Endothelial cell of umbilical vein (primary cell): Measurements from ENCODE around the gene HDHD5. TPM values are rescaled to one million over a fixed set of nuclear protein-coding genes. Genes with fewer than 3 reads are reported as not detected.

Source experiments
- BruUV-seq: library from RNA; stranded (reverse); fragments of 400-500 nt; replicated peaks from 2 replicates; lab custom pipeline; 2021; lab: Mats Ljungman, UMichigan
- CTCF ChIA-PET: fragments of 300-600, 350-600 bp; sonication (Branson Sonifier 250); formaldehyde crosslinking; loops from one replicate; lab custom pipeline; 2021; ENCODE audit warnings: antibody characterized with exemption, inconsistent platforms; lab: Charles Lee
- POLR2A ChIA-PET: fragments of 300-600, 350-600 bp; sonication (Branson Sonifier 250); formaldehyde crosslinking; loops from one replicate; lab custom pipeline; 2021; ENCODE audit warnings: antibody characterized with exemption, inconsistent platforms; lab: Charles Lee
- DNase-seq: peaks from one replicate; pipeline ENCODE4 v3.0.0-alpha.2; 2011; ENCODE audit warnings: low read depth, low spot score
- FAIRE-seq: peaks from 2 replicates; lab custom pipeline; 2011; peaks lifted over from hg19 to GRCh38; lab: Jason Lieb, UNC
- H2AFZ ChIP-seq: 2 replicates; pipeline ENCODE4 v1.6.0; 2012; ENCODE audit warnings: low read depth, low read length, control low read depth, inconsistent platforms
- H3K27ac ChIP-seq: 2 replicates; pipeline ENCODE4 v1.5.1; 2011; ENCODE audit warnings: low read depth, mild to moderate bottlenecking, control low read depth, low read length, moderate library complexity; ENCODE audit not compliant: insufficient read depth
- H3K27me3 ChIP-seq, 2 experiments: 2 replicates each; pipeline versions ENCODE4 v1.6.0 to v1.6.1; 2011; ENCODE audit warnings: low read length in 2 of 2, mixed read lengths in 1 of 2; ENCODE audit not compliant: control insufficient read depth in 2 of 2, insufficient read depth in 2 of 2
- H3K36me3 ChIP-seq, 2 experiments: 2 replicates in 1 of 2; 3 replicates in 1 of 2; pipeline ENCODE4 v1.5.1; 2011; ENCODE audit warnings: low read length in 2 of 2, mild to moderate bottlenecking in 1 of 2, moderate library complexity in 1 of 2; ENCODE audit not compliant: control insufficient read depth in 2 of 2, insufficient read depth in 2 of 2; ENCODE audit errors: extremely low read depth in 1 of 2
- H3K4me1 ChIP-seq: 3 replicates; pipeline ENCODE4 v1.5.1; 2011; ENCODE audit warnings: mild to moderate bottlenecking, low read length; ENCODE audit not compliant: control insufficient read depth, insufficient read depth; ENCODE audit errors: extremely low read depth
- H3K4me2 ChIP-seq: 2 replicates; pipeline ENCODE4 v1.6.1; 2011; ENCODE audit warnings: low read length, control low read depth, mixed read lengths; ENCODE audit not compliant: insufficient read depth
- H3K4me3 ChIP-seq, 3 experiments: fragments of 200-600 bp in 1 of 3; sonication (generic), shearing (Covaris generic) in 1 of 3; replicated peaks in 1 of 3; 2 replicates each; pipeline ENCODE4 v1.5.1; 2011 to 2016; ENCODE audit warnings: control low read depth in 3 of 3, low read length in 3 of 3, mild to moderate bottlenecking in 2 of 3, inconsistent platforms in 1 of 3, low read depth in 1 of 3, moderate library complexity in 1 of 3; ENCODE audit not compliant: insufficient read depth in 1 of 3
- H3K79me2 ChIP-seq: 2 replicates; pipeline ENCODE4 v1.6.0; 2012; ENCODE audit warnings: low read length, inconsistent platforms; ENCODE audit not compliant: control insufficient read depth, insufficient read depth
- H3K9ac ChIP-seq: replicated peaks from 2 replicates; pipeline ENCODE3; 2011; ENCODE audit warnings: low read length, control low read depth; ENCODE audit not compliant: insufficient read depth; ENCODE audit errors: extremely low read depth
- H3K9me1 ChIP-seq: replicated peaks from 3 replicates; pipeline ENCODE4 v1.6.0; 2011; ENCODE audit warnings: mild to moderate bottlenecking, low read length; ENCODE audit not compliant: control insufficient read depth, insufficient read depth; ENCODE audit errors: extremely low read depth
- H3K9me3 ChIP-seq: replicated peaks from 2 replicates; pipeline ENCODE4 v1.5.1; 2012; ENCODE audit warnings: low read length, inconsistent platforms; ENCODE audit not compliant: control insufficient read depth, insufficient read depth
- H4K20me1 ChIP-seq: replicated peaks from 2 replicates; pipeline ENCODE3; 2011; ENCODE audit warnings: mild to moderate bottlenecking, low read length; ENCODE audit not compliant: control insufficient read depth, insufficient read depth; ENCODE audit errors: extremely low read depth
- EZH2 ChIP-seq: IDR thresholded peaks from 2 replicates; pipeline ENCODE4 v1.6.1; 2012; ENCODE audit warnings: borderline replicate concordance, low read depth, mild to moderate bottlenecking, moderate library complexity, low read length, inconsistent platforms; ENCODE audit not compliant: severe bottlenecking
- POLR2A ChIP-seq: IDR thresholded peaks from 2 replicates; pipeline ENCODE4 v1.6.1; 2012; ENCODE audit warnings: low read depth, mild to moderate bottlenecking, control low read depth, low read length
- dilution Hi-C: fragments of 300-500 bp; cut with MboI; formaldehyde crosslinking; loops from one replicate; pipeline ENCODE4 v1.15.0; 2019; ENCODE audit warnings: low sequenced_read_pairs; ENCODE audit not compliant: extremely low pct_ligation_motif_present
- intact Hi-C: fragments of 100-400 bp; cut with micrococcal nuclease; formaldehyde crosslinking; loops from one replicate; pipeline ENCODE4 v1.10.0; 2022
- polyA plus RNA-seq, 4 experiments: library from polyadenylated mRNA; depleted of rRNA in 3 of 4; stranded (reverse) in 3 of 4; unstranded in 1 of 4; fragments of >200 nt; gene quantifications; 2 replicates each; pipeline versions ENCODE4 v1.2.1 to v1.2.3, GENCODE V29; 2011 to 2012; ENCODE audit warnings: missing spikeins in 1 of 4
- total RNA-seq: library from RNA; stranded (reverse); gene quantifications from 2 replicates; pipeline ENCODE4 v1.2.3, GENCODE V29; 2021

The HDHD5 gene
- total and polyA plus RNA-seq, 2 donors (not counting 3 experiments of a cell fraction or from before 2014, with no cell fraction given) = 28.1 to 54.1 TPM

GRCh38 chr22:17107547-17107810 is 51.6 kb downstream of the HDHD5 start:
- H3K36me3 ChIP-seq = peaks cover 0 to 10% of the 10 kb centered on the region in 2 experiments

GRCh38 chr22:17106785-17107546 is 52.1 kb downstream of the HDHD5 start:
- H3K9me3 ChIP-seq = no peaks in the 10 kb centered on the region
- intact Hi-C loops = no loop called here
- H3K9me1 ChIP-seq = no peaks in the 10 kb centered on the region
- H3K4me3 ChIP-seq = no peak overlapping the region
- dilution Hi-C loops = no loop called here
- no peaks in the 10 kb centered on the region for H4K20me1 ChIP-seq
- H3K79me2 ChIP-seq = no peaks in the 10 kb centered on the region
- no peak for TF ChIP-seq POLR2A
- peaks cover 0 to 10% of the 10 kb centered on the region in 2 experiments for H3K36me3 ChIP-seq
- BruUV-seq = no TSS peak
- no peaks in the 10 kb centered on the region for H3K4me1 ChIP-seq
- H3K27me3 ChIP-seq = no peaks in the 10 kb centered on the region
- no peak overlapping the region for H3K9ac ChIP-seq
- no peak overlapping the region for H3K27ac ChIP-seq
- DNase-seq = no peak
- H3K4me2 ChIP-seq = no peak overlapping the region
- POLR2A ChIA-PET = no interaction called here
- H2AFZ ChIP-seq = no peak overlapping the region
- CTCF ChIA-PET = interaction anchor here (1.5 kb wide), 1 partner anchor 12 kb away, joined by 4 read pairs; no protein-coding TSS in a partner anchor
- FAIRE-seq = no peak

More at GRCh38 chr22:17107547-17107810, 51.6 kb downstream of the HDHD5 start:
- no peaks in the 10 kb centered on the region for H3K9me1 ChIP-seq
- no peaks in the 10 kb centered on the region for H3K79me2 ChIP-seq
- no peak for DNase-seq
- TF ChIP-seq EZH2 = no peak
- ChIA-PET CTCF (interaction anchor here (1.5 kb wide), 1 partner anchor 12 kb away, joined by 4 read pairs; no protein-coding TSS in a partner anchor), POLR2A (no interaction called here)
- no peak for FAIRE-seq
- H3K4me3 ChIP-seq = no peak overlapping the region
- intact Hi-C loops = no loop called here
- H2AFZ ChIP-seq = no peak overlapping the region
- H3K9me3 ChIP-seq = no peaks in the 10 kb centered on the region
- BruUV-seq = no TSS peak
- H4K20me1 ChIP-seq = no peaks in the 10 kb centered on the region
- no peak overlapping the region for H3K4me2 ChIP-seq
- H3K4me1 ChIP-seq = no peaks in the 10 kb centered on the region
- no peak overlapping the region for H3K27ac ChIP-seq
- H3K27me3 ChIP-seq = no peaks in the 10 kb centered on the region
- no peak overlapping the region for H3K9ac ChIP-seq
- dilution Hi-C loops = no loop called here
